Stimulated activated effector memory CD8-positive, alpha-beta T cell treated with anti-CD3 and anti-CD28 coated beads, Interleukin-12 subunit alpha, Interleukin-12 subunit beta, amount 100 ng/mL, for 72 hours (primary cell): ENCODE data around the gene ZNF782.
"Not testable (repeated sequence)": the region's sequence is repeated elsewhere in the genome, so short reads cannot be mapped to it uniquely, and the experiment has no call there.

Experiments
- ATAC-seq: fragments of 150-1000 bp; cut with Tn5 transposase; 2 replicates; pipeline ENCODE4 v1.10.0; 2021
- DNase-seq, 2 donors: peaks; one replicate each; pipeline ENCODE4 v3.0.0; 2021 to 2022; ENCODE audit warnings: low spot score in 2 of 2
- H3K27ac Mint-ChIP-seq: one replicate; pipeline ENCODE4 v1.8.0; 2022; ENCODE audit warnings: mild to moderate bottlenecking, mixed read lengths
- H3K36me3 Mint-ChIP-seq: one replicate; pipeline ENCODE4 v1.8.0; 2022; ENCODE audit warnings: mild to moderate bottlenecking, mixed read lengths
- H3K4me1 Mint-ChIP-seq: one replicate; pipeline ENCODE4 v1.8.0; 2022; ENCODE audit warnings: mixed read lengths
- H3K4me3 Mint-ChIP-seq: one replicate; pipeline ENCODE4 v1.8.0; 2022; ENCODE audit warnings: mild to moderate bottlenecking, mixed read lengths
- H3K9me3 Mint-ChIP-seq: one replicate; pipeline ENCODE4 v1.8.0; 2022; ENCODE audit warnings: mixed read lengths

The ZNF782 gene

GRCh38 chr9:96859461-96860198, 5.3 kb upstream of the ZNF782 start:
- Mint-ChIP-seq H3K27ac (no peak overlapping the region), H3K4me1 (peaks cover 15% of the 10 kb centered on the region), H3K4me3 (no peak overlapping the region), H3K9me3 (no peaks in the 10 kb centered on the region), H3K36me3 (no peaks in the 10 kb centered on the region)
- no peak for ATAC-seq
- DNase-seq, result no peak

GRCh38 chr9:96858670-96859069, 4.4 kb upstream of the ZNF782 start:
- ATAC-seq (no peak), DNase-seq (no peak)
- Mint-ChIP-seq H3K36me3 (peaks cover 6% of the 10 kb centered on the region), H3K4me1 (peaks cover 20% of the 10 kb centered on the region), H3K9me3 (no peaks in the 10 kb centered on the region), H3K4me3 (no peak overlapping the region), H3K27ac (no peak overlapping the region)

- H3K27ac Mint-ChIP-seq, result no peak overlapping the region
- H3K4me3 Mint-ChIP-seq, result no peak overlapping the region
- H3K36me3 Mint-ChIP-seq, result peaks cover 6% of the 10 kb centered on the region
- no peak for ATAC-seq
- DNase-seq, result no peak
- no peaks in the 10 kb centered on the region for H3K9me3 Mint-ChIP-seq
- H3K4me1 Mint-ChIP-seq, result peaks cover 25% of the 10 kb centered on the region
Measured at GRCh38 chr9:96858018-96858573, 3.8 kb upstream of the ZNF782 start.

- Mint-ChIP-seq H3K27ac (no peak overlapping the region), H3K9me3 (no peaks in the 10 kb centered on the region), H3K4me1 (peaks cover 37% of the 10 kb centered on the region), H3K4me3 (no peak overlapping the region), H3K36me3 (peaks cover 6% of the 10 kb centered on the region)
- peak; percentile 56 to 74 for DNase-seq
- peak; percentile 78 for ATAC-seq
Measured at GRCh38 chr9:96856363-96857286, 2.3 kb upstream of the ZNF782 start.

GRCh38 chr9:96854651-96855273, 448 bp upstream of the ZNF782 start:
- Mint-ChIP-seq H3K9me3 (no peaks in the 10 kb centered on the region), H3K4me3 (peak overlapping the region; percentile 100), H3K27ac (peak overlapping the region; percentile 99), H3K4me1 (peaks cover 42% of the 10 kb centered on the region), H3K36me3 (peaks cover 6% of the 10 kb centered on the region)
- no peak for DNase-seq
- no peak for ATAC-seq

- ATAC-seq (no peak), DNase-seq (no peak)
- Mint-ChIP-seq H3K4me1 (peaks cover 54% of the 10 kb centered on the region), H3K9me3 (no peaks in the 10 kb centered on the region), H3K27ac (no peak overlapping the region), H3K4me3 (peak overlapping the region; percentile 100), H3K36me3 (peaks cover 6% of the 10 kb centered on the region)
Measured at GRCh38 chr9:96852676-96853075, 1.6 kb downstream of the ZNF782 start.

- no peak overlapping the region for H3K27ac Mint-ChIP-seq
- no peak for DNase-seq
- H3K4me1 Mint-ChIP-seq, result peaks cover 31% of the 10 kb centered on the region
- no peak overlapping the region for H3K4me3 Mint-ChIP-seq
- no peak for ATAC-seq
- H3K36me3 Mint-ChIP-seq, result peaks cover 39% of the 10 kb centered on the region
- peaks cover 4% of the 10 kb centered on the region for H3K9me3 Mint-ChIP-seq
Measured at GRCh38 chr9:96844040-96844439, 10.3 kb downstream of the ZNF782 start.

- no peaks in the 10 kb centered on the region for H3K4me1 Mint-ChIP-seq
- peaks cover 28% of the 10 kb centered on the region for H3K36me3 Mint-ChIP-seq
- DNase-seq (no peak), ATAC-seq (no peak)
- no peak overlapping the region for H3K4me3 Mint-ChIP-seq
- peaks cover 43% of the 10 kb centered on the region for H3K9me3 Mint-ChIP-seq
- H3K27ac Mint-ChIP-seq, result no peak overlapping the region
Measured at GRCh38 chr9:96818533-96818932, 35.8 kb downstream of the ZNF782 start.

GRCh38 chr9:96817973-96818372, 36.3 kb downstream of the ZNF782 start:
- Mint-ChIP-seq H3K36me3 (peaks cover 25% of the 10 kb centered on the region), H3K27ac (no peak overlapping the region), H3K4me1 (no peaks in the 10 kb centered on the region), H3K9me3 (peaks cover 43% of the 10 kb centered on the region), H3K4me3 (no peak overlapping the region)
- DNase-seq, result no peak
- ATAC-seq, result no peak

- Mint-ChIP-seq H3K4me1 (no peaks in the 10 kb centered on the region), H3K4me3 (no peak overlapping the region), H3K36me3 (peaks cover 7% of the 10 kb centered on the region), H3K27ac (no peak overlapping the region), H3K9me3 (peaks cover 42% of the 10 kb centered on the region)
- DNase-seq (no peak), ATAC-seq (no peak)
Measured at GRCh38 chr9:96813607-96814006, 40.7 kb downstream of the ZNF782 start.

GRCh38 chr9:96798959-96799358, 55.4 kb downstream of the ZNF782 start:
- H3K27ac Mint-ChIP-seq, H3K4me3 Mint-ChIP-seq, H3K4me1 Mint-ChIP-seq, DNase-seq, H3K36me3 Mint-ChIP-seq, ATAC-seq: not testable (repeated sequence)
- peaks cover 21% of the 10 kb centered on the region for H3K9me3 Mint-ChIP-seq

- Mint-ChIP-seq H3K27ac (no peak overlapping the region), H3K36me3 (no peaks in the 10 kb centered on the region), H3K9me3 (peaks cover 16% of the 10 kb centered on the region), H3K4me3 (no peak overlapping the region), H3K4me1 (peaks cover 14% of the 10 kb centered on the region)
- ATAC-seq (no peak), DNase-seq (no peak)
Measured at GRCh38 chr9:96784021-96784420, 70.3 kb downstream of the ZNF782 start.

- H3K27ac Mint-ChIP-seq, result no peak overlapping the region
- H3K36me3 Mint-ChIP-seq, result peaks cover 6% of the 10 kb centered on the region
- H3K9me3 Mint-ChIP-seq, result peaks cover 9% of the 10 kb centered on the region
- H3K4me3 Mint-ChIP-seq, result no peak overlapping the region
- H3K4me1 Mint-ChIP-seq, result peaks cover 21% of the 10 kb centered on the region
- peak; percentile 85 for ATAC-seq
- no peak for DNase-seq
Measured at GRCh38 chr9:96782235-96782634, 72.1 kb downstream of the ZNF782 start.

GRCh38 chr9:96781552-96781951, 72.8 kb downstream of the ZNF782 start:
- no peak for DNase-seq
- Mint-ChIP-seq H3K4me3 (no peak overlapping the region), H3K36me3 (peaks cover 6% of the 10 kb centered on the region), H3K9me3 (peaks cover 6% of the 10 kb centered on the region), H3K27ac (no peak overlapping the region), H3K4me1 (peaks cover 28% of the 10 kb centered on the region)
- ATAC-seq, result no peak

GRCh38 chr9:96779089-96779488, 75.2 kb downstream of the ZNF782 start:
- no peak overlapping the region for H3K27ac Mint-ChIP-seq
- H3K4me1 Mint-ChIP-seq, result peaks cover 29% of the 10 kb centered on the region
- H3K4me3 Mint-ChIP-seq, result peak overlapping the region; percentile 92
- no peak for ATAC-seq
- peaks cover 5% of the 10 kb centered on the region for H3K9me3 Mint-ChIP-seq
- peaks cover 22% of the 10 kb centered on the region for H3K36me3 Mint-ChIP-seq
- no peak for DNase-seq
